Activated CD8-positive, alpha-beta T cell treated with anti-CD3 and anti-CD28 coated beads, Interleukin-2, amount 10 ng/mL, durations not matched to agents 7 days and 5 days (primary cell): ENCODE data around the gene IP6K2. TPM values are rescaled to one million over a fixed set of nuclear protein-coding genes. Genes with fewer than 3 reads are reported as not detected.
A peak's percentile ranks its signal among the peaks of the same experiment; 100 is the strongest.
"Not testable (repeated sequence)": the region's sequence is repeated elsewhere in the genome, so short reads cannot be mapped to it uniquely, and the experiment has no call there.

ENCODE experiments used
- ATAC-seq: fragments of 150-1000 bp; cut with Tn5 transposase; one replicate; pipeline ENCODE4 v1.10.0; 2021; ENCODE audit warnings: moderate library complexity
- CTCF ChIA-PET: fragments of 350-600 bp; sonication (Branson Sonifier 250); formaldehyde crosslinking; loops from one replicate; lab custom pipeline; 2021; ENCODE audit warnings: antibody characterized with exemption; lab: Charles Lee
- POLR2A ChIA-PET: fragments of 350-600 bp; sonication (Branson Sonifier 250); formaldehyde crosslinking; loops from one replicate; lab custom pipeline; 2021; ENCODE audit warnings: antibody characterized with exemption; lab: Charles Lee
- DNase-seq: peaks from one replicate; pipeline ENCODE4 v3.0.0-alpha.2; 2020
- H3K27ac Mint-ChIP-seq: one replicate; pipeline ENCODE4 v1.8.0; 2021; ENCODE audit warnings: mild to moderate bottlenecking, mixed read lengths
- H3K27me3 Mint-ChIP-seq: one replicate; pipeline ENCODE4 v1.8.0; 2021; ENCODE audit warnings: low read depth, mixed read lengths
- H3K36me3 Mint-ChIP-seq: one replicate; pipeline ENCODE4 v1.8.0; 2021; ENCODE audit warnings: low read depth, mixed read lengths
- H3K4me1 Mint-ChIP-seq: one replicate; pipeline ENCODE4 v1.8.0; 2021; ENCODE audit warnings: low read depth, mixed read lengths
- H3K4me3 Mint-ChIP-seq: one replicate; pipeline ENCODE4 v1.8.0; 2021; ENCODE audit warnings: mild to moderate bottlenecking, mixed read lengths
- H3K9me3 Mint-ChIP-seq: one replicate; pipeline ENCODE4 v1.8.0; 2022; ENCODE audit warnings: mixed read lengths; ENCODE audit not compliant: insufficient read depth
- total RNA-seq, 2 experiments: library from RNA; stranded (reverse); gene quantifications; one replicate each; pipeline ENCODE4 v1.2.3, GENCODE V29; 2021

IP6K2 gene, protein sequence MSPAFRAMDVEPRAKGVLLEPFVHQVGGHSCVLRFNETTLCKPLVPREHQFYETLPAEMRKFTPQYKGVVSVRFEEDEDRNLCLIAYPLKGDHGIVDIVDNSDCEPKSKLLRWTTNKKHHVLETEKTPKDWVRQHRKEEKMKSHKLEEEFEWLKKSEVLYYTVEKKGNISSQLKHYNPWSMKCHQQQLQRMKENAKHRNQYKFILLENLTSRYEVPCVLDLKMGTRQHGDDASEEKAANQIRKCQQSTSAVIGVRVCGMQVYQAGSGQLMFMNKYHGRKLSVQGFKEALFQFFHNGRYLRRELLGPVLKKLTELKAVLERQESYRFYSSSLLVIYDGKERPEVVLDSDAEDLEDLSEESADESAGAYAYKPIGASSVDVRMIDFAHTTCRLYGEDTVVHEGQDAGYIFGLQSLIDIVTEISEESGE
- 10 to 100 TPM; 49.6 to 50.4 TPM for total RNA-seq

DNA sequence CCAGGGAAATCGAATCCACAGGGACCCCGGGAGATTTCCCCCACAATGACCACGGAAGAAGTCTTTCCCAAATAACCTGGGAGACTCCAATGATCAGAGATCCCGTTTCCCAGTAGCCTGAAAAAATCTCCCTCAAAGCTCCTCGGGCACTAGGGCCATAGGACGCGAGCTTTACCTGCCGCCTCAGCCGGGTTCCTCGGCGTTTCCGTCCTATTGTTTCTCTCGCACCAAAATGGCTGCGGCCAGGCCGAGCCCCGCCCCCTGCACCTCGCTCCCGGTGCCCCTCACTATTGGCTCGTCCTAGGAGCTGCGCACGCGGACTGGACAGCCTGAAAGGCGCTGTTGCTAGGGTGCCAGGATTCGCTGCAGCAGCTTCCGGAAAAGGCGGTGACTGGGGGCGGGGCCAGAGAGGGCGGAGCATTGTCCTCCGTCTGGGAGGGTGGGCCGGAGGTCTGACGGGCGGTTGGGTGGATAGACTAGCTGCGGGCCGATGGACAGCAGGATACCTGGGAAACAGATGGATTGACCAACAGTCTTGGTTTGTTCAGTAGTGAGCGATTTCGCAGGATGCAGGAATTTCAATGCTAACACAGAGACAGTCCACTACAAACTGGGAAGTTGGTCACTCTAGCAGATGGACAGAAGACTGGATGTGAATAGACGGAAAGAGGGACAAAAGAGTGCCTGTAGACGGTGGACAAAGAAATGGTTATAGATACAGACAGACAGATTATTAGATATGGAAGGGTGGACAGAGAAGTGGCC is at the start of gene IP6K2:
IP6K2 (minus strand) TSS at position 240 of the 765 bp plus-strand sequence. CDS start 21,930 bp downstream, outside the sequence.
- ATAC-seq (peak; percentile 100), DNase-seq (peak; percentile 99)
- ChIA-PET CTCF (interaction anchor here (1.1 to 2.1 kb wide), 6 partner anchors 10 to 377 kb away, joined by 3 to 13 read pairs (median 4); partner anchors contain the start of genes NCKIPSD, QRICH1 and WDR6), POLR2A (interaction anchor here (0.6 to 2.2 kb wide), 28 partner anchors 8 to 753 kb away, joined by 3 to 9 read pairs (median 4); partner anchors contain the start of genes ARIH2, CELSR3, DAG1 and NCKIPSD)
- Mint-ChIP-seq H3K4me1 (peaks cover 35% of the 10 kb centered on the region), H3K9me3 (no peaks in the 10 kb centered on the region), H3K27ac (peak within 1 kb of the TSS; percentile 98), H3K27me3 (peaks cover 19% of the 10 kb centered on the region), H3K4me3 (peak within 1 kb of the TSS; percentile 99), H3K36me3 (peaks cover 31% of the 10 kb centered on the region)

DNA sequence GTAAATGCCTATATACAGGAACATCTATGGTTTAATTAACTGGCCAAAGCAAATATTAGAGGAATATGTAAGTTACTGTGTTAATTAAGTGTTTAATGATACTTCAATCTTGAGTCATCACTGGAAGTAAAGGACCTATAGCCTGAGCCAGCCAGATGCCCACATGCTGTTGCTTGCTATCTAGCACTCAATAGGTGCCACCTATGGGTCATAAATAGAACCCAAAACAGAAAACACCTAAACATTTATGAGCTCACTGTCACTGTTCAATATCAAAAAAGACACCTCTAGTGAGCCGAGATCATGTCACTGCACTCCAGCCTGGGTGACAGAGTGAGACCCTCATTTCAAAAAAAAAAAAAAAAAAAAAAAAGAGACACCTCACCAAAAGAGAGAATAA is 48.4 kb upstream of the IP6K2 start:
- ChIA-PET CTCF (interaction anchor here (0.6 to 2.6 kb wide), 9 partner anchors 11 to 168 kb away, joined by 3 to 10 read pairs (median 3); partner anchors contain the start of gene NCKIPSD), POLR2A (no interaction called here)
- Mint-ChIP-seq H3K27ac (no peak overlapping the region), H3K27me3 (no peaks in the 10 kb centered on the region), H3K9me3 (no peaks in the 10 kb centered on the region), H3K4me3 (no peak overlapping the region), H3K36me3 (peaks cover 11% of the 10 kb centered on the region), H3K4me1 (no peaks in the 10 kb centered on the region)
- ATAC-seq (no peak), DNase-seq (no peak)

DNA sequence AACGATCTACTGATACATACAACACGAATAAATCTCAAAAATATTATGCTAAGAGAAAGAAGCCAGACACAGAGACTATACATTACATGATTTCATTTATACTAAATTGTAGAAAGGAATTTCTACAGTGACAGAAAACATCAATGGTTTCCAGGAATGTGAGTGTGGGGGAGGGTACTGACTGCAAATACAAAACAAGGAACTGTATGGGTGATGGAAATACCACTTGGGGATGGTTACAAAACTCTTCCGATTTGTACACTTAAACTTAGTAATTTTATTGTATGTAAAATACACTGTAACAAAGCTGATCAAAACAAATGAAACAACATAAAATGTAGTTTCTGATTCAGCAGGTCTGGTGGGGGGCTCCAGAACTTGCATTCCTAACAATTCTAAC is 45.8 kb upstream of the IP6K2 start:
- Mint-ChIP-seq H3K4me3 (no peak overlapping the region), H3K36me3 (peaks cover 14% of the 10 kb centered on the region), H3K27me3 (no peaks in the 10 kb centered on the region), H3K27ac (no peak overlapping the region), H3K4me1 (no peaks in the 10 kb centered on the region), H3K9me3 (no peaks in the 10 kb centered on the region)
- POLR2A ChIA-PET: no interaction called here
- ATAC-seq: no peak
- CTCF ChIA-PET: no interaction called here
- no peak for DNase-seq

DNA sequence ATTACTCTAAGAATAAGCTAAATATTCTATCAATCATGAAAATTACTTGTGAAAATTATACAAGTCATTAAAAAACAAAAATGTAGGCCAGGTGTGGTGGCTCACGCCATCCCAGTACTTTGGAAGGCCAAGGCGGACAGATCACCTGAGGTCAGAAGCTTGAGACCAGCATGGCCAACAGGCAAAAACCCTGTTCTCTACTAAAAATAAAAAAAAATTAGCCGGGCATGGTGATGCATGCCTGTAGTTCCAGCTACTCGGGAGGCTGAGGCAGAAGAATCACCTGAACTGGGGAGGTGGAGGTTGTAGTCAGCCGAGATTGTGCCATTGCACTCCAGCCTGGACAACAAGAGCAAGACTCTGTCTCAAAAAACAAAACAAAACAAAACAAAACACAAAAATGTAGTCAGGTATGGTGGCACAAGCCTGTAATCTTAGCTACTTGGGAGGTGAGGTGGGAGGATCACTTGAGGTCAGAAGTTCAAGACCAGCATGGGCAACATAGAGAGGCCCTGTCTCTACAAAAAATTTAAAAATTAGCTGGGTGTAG is 43.0 kb upstream of the IP6K2 start:
- H3K27ac Mint-ChIP-seq, H3K27me3 Mint-ChIP-seq, H3K4me1 Mint-ChIP-seq, DNase-seq, ATAC-seq, H3K4me3 Mint-ChIP-seq, POLR2A ChIA-PET, H3K9me3 Mint-ChIP-seq: not testable (repeated sequence)
- peaks cover 16% of the 10 kb centered on the region for H3K36me3 Mint-ChIP-seq
- CTCF ChIA-PET: interaction anchor here (1.3 kb wide), 1 partner anchor 20 kb away, joined by 4 read pairs; no protein-coding TSS in a partner anchor

DNA sequence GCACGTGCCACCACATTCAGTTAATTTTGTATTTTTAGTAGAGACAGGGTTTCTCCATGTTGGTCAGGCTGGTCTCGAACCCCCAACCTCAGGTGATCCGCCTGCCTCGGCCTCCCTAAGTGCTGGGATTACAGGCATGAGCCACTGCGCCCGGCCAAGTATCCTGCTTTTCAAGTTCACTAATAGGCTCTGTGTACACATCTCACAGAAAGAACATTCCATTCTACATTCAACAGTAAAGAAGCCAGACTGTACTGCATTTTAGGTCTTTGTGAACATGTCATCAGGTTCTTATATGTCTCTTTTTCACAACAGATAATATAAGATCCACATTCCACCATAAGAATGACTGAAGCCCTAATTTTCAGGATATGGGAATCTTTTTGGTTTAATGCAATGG is 42.5 kb upstream of the IP6K2 start:
- H3K4me1 Mint-ChIP-seq, H3K27me3 Mint-ChIP-seq, DNase-seq, H3K27ac Mint-ChIP-seq, H3K9me3 Mint-ChIP-seq, ATAC-seq, POLR2A ChIA-PET, H3K4me3 Mint-ChIP-seq: not testable (repeated sequence)
- H3K36me3 Mint-ChIP-seq: peaks cover 12% of the 10 kb centered on the region
- CTCF ChIA-PET: interaction anchor here (1.3 to 1.4 kb wide), 2 partner anchors 20 to 22 kb away, joined by 3 to 4 read pairs; no protein-coding TSS in a partner anchor

DNA sequence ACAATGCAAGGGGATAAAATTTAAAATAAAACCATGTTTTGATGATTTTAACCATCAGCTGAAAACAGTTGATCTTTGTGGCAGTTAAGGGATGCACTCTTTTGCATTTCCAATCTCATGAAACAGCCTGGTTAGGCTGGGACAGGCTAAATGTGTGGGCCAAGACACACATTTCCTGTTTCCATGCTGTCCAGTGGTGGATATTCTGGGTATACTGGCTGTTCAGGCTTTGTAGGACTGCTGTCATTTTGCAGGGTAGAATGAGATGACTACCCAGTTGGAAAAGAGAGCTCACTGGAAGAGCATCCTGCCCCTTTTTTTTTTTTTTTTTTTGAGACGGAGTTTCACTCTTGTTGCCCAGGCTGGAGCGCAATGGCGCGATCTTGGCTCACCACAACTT is 42.0 kb upstream of the IP6K2 start:
- POLR2A ChIA-PET: no interaction called here
- H3K36me3 Mint-ChIP-seq: peaks cover 12% of the 10 kb centered on the region
- H3K9me3 Mint-ChIP-seq: no peaks in the 10 kb centered on the region

DNA sequence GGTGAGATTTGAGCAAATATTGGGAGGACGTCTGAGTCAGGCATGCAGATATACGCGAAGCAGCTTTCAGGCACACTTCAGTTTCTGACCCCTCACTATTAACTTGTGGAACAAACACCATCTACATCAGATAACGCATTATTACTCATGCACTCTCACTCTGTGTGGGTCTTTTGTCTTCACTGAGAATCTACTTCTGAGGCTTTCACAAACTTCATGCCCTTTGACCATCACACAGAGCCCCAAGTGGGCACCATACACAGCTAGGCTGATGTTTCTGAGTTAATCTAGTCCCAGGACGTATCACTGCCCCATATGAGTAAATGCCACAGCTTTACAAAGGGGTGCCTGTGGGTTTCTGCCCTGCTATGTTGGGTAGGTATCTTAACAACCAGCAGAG is 39.6 kb upstream of the IP6K2 start:
- Mint-ChIP-seq H3K36me3 (peaks cover 12% of the 10 kb centered on the region), H3K9me3 (no peaks in the 10 kb centered on the region), H3K4me3 (no peak overlapping the region), H3K4me1 (no peaks in the 10 kb centered on the region), H3K27me3 (no peaks in the 10 kb centered on the region), H3K27ac (no peak overlapping the region)
- POLR2A ChIA-PET: no interaction called here
- CTCF ChIA-PET: interaction anchor here (0.9 kb wide), 1 partner anchor 16 kb away, joined by 5 read pairs; no protein-coding TSS in a partner anchor
- DNase-seq (no peak), ATAC-seq (no peak)

More for the DNA sequence above, 42.0 kb upstream of the IP6K2 start:
- no peaks in the 10 kb centered on the region for H3K4me1 Mint-ChIP-seq
- H3K27me3 Mint-ChIP-seq: no peaks in the 10 kb centered on the region
- H3K4me3 Mint-ChIP-seq: no peak overlapping the region
- H3K27ac Mint-ChIP-seq: no peak overlapping the region
- CTCF ChIA-PET: interaction anchor here (1.4 kb wide), 1 partner anchor 22 kb away, joined by 3 read pairs; no protein-coding TSS in a partner anchor
- ATAC-seq (no peak), DNase-seq (no peak)

DNA sequence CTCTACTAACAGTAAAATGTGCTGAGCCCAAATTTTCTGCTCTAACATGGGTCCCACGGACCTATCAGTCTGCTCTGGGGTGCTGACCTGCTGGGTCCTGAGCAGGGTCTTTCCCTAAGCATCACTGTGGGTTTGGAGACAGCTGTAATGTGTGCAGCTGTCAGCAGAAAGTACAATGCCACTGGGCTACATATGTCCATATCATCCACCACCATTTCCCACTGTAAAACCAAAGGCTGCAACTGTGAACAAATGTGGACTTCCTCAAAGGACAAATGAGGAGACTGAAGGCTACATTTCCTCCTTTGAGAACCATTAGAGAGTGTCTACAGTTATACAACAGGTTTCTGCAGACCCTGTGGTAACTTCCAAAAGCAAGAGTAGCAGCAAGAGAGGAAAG is 33.8 kb upstream of the IP6K2 start:
- no peaks in the 10 kb centered on the region for H3K9me3 Mint-ChIP-seq
- H3K4me3 Mint-ChIP-seq: no peak overlapping the region
- H3K4me1 Mint-ChIP-seq: no peaks in the 10 kb centered on the region
- no peak for DNase-seq
- no peak overlapping the region for H3K27ac Mint-ChIP-seq
- POLR2A ChIA-PET: no interaction called here
- H3K27me3 Mint-ChIP-seq: no peaks in the 10 kb centered on the region
- H3K36me3 Mint-ChIP-seq: peaks cover 16% of the 10 kb centered on the region
- CTCF ChIA-PET: no interaction called here
- no peak for ATAC-seq

DNA sequence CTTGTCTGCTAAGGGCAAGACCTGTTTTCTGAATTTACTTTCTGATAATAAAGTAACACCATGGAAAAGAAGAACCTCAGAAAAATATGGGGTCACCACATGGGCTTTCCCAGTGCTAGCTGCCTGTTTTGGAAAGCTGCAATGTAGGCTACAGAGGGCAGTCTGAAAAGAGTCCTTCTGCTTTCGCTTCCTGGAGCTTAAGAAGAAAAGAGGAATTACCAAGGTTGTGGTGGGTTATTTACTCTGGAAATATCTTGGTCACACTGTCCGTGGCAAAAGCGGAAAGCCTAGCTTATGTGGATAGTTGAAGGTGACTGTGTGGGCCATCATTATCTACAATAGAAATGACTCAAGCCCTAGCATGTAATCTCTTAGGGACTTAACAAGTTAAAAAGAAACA is 31.7 kb upstream of the IP6K2 start:
- POLR2A ChIA-PET: no interaction called here
- Mint-ChIP-seq H3K9me3 (no peaks in the 10 kb centered on the region), H3K27ac (no peak overlapping the region), H3K4me1 (no peaks in the 10 kb centered on the region), H3K36me3 (peaks cover 16% of the 10 kb centered on the region), H3K4me3 (no peak overlapping the region), H3K27me3 (no peaks in the 10 kb centered on the region)
- CTCF ChIA-PET: interaction anchor here (0.6 to 1.2 kb wide), 3 partner anchors 9 to 150 kb away, joined by 4 to 5 read pairs (median 4); partner anchors contain the start of gene SLC25A20
- ATAC-seq (no peak), DNase-seq (no peak)

DNA sequence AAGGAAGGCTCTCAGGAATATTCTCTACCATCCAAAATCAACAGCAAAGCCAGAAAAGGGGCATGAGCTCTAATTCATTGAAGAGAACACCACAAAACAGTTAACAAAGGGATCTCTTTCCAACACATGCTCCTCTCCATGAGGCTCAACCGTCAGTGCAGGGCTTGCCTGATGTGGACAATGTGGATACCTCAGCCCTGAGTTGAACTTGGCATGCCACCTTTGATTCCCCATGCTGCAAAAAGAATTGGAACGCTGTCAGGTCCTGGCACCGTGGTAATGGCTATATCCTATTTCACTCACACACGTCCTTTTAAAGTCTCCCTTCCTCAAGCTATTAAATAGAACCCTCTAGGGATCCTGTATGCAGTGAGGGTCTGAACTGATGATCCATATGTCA is 30.7 kb upstream of the IP6K2 start:
- Mint-ChIP-seq H3K9me3 (no peaks in the 10 kb centered on the region), H3K27ac (no peak overlapping the region), H3K36me3 (peaks cover 16% of the 10 kb centered on the region), H3K27me3 (no peaks in the 10 kb centered on the region), H3K4me1 (no peaks in the 10 kb centered on the region), H3K4me3 (no peak overlapping the region)
- ChIA-PET CTCF (no interaction called here), POLR2A (no interaction called here)
- DNase-seq: no peak
- no peak for ATAC-seq

DNA sequence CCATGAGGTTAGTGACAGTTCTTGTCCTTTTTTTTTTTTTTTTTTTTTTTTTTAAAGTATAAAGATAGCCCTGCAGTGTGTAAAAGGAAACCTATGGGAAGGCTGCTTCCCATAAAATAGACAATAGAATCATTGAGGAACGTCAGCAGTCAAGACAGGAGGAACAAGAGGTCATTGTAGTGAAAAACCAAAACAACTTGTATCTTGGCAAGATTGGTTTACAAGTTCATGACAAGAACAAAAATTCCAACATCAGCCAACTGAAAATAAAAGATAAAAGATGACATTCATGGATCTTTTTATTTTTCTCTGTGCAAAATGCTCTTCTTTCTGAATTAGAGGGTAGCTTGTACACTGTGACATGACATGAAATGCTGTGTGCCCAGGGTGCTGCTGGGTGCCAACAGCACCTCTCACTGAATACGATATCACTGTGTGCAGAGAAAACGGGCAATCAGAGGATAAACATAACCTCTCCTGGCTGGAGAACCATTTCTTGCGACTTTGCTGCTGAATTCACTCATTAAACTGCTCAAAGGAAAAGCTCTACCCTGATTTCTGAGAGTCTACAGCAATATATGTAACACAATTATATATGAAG is 30.1 kb upstream of the IP6K2 start:
- no peaks in the 10 kb centered on the region for H3K4me1 Mint-ChIP-seq
- DNase-seq (no peak), ATAC-seq (no peak)
- CTCF ChIA-PET: no interaction called here
- H3K9me3 Mint-ChIP-seq: no peaks in the 10 kb centered on the region
- H3K4me3 Mint-ChIP-seq: no peak overlapping the region
- POLR2A ChIA-PET: no interaction called here
- H3K36me3 Mint-ChIP-seq: peaks cover 16% of the 10 kb centered on the region
- no peak overlapping the region for H3K27ac Mint-ChIP-seq
- H3K27me3 Mint-ChIP-seq: no peaks in the 10 kb centered on the region
